WTC11 (cell line): ENCODE measurements around the gene RNF215. TPM values are rescaled to one million over a fixed set of nuclear protein-coding genes. Genes with fewer than 3 reads are reported as not detected.

Source experiments
- CREM ChIP-seq: sonication (generic); formaldehyde crosslinking; IDR thresholded peaks from 2 replicates; pipeline ENCODE4 v1.8.1; 2022; ENCODE audit warnings: mild to moderate bottlenecking, missing genetic modification reagents, moderate library complexity
- FOXP1 ChIP-seq: sonication (generic); formaldehyde crosslinking; IDR thresholded peaks from 2 replicates; pipeline ENCODE4 v1.8.0; 2022; ENCODE audit warnings: missing genetic modification reagents, mild to moderate bottlenecking, moderate library complexity, borderline replicate concordance
- IRF2 ChIP-seq: sonication (generic); formaldehyde crosslinking; IDR thresholded peaks from 2 replicates; pipeline ENCODE4 v1.8.0; 2022; ENCODE audit warnings: low read depth, missing genetic modification reagents, borderline replicate concordance
- MAX ChIP-seq: sonication (generic); formaldehyde crosslinking; IDR thresholded peaks from 2 replicates; pipeline ENCODE4 v1.8.0; 2022; ENCODE audit warnings: mild to moderate bottlenecking, missing genetic modification reagents
- MYBL2 ChIP-seq: sonication (generic); formaldehyde crosslinking; IDR thresholded peaks from 2 replicates; pipeline ENCODE4 v1.8.1; 2023; ENCODE audit warnings: mild to moderate bottlenecking, moderate library complexity, missing genetic modification reagents
- NFE2L1 ChIP-seq: sonication (generic); formaldehyde crosslinking; IDR thresholded peaks from 2 replicates; pipeline ENCODE4 v1.8.1; 2023; ENCODE audit warnings: missing genetic modification reagents
- PRDM15 ChIP-seq: sonication (generic); formaldehyde crosslinking; IDR thresholded peaks from 2 replicates; pipeline ENCODE4 v1.8.0; 2022; ENCODE audit warnings: missing genetic modification reagents
- SP1 ChIP-seq: sonication (generic); formaldehyde crosslinking; conservative IDR thresholded peaks from 2 replicates; pipeline ENCODE4 v1.8.1; 2022; ENCODE audit warnings: missing genetic modification reagents
- TEAD4 ChIP-seq: sonication (generic); formaldehyde crosslinking; IDR thresholded peaks from 2 replicates; pipeline ENCODE4 v1.8.0; 2022; ENCODE audit warnings: mild to moderate bottlenecking, missing genetic modification reagents
- USF1 ChIP-seq: sonication (generic); formaldehyde crosslinking; IDR thresholded peaks from 2 replicates; pipeline ENCODE4 v1.8.0; 2022; ENCODE audit warnings: mild to moderate bottlenecking, missing genetic modification reagents
- ZBTB21 ChIP-seq: sonication (generic); formaldehyde crosslinking; IDR thresholded peaks from 2 replicates; pipeline ENCODE4 v1.8.1; 2023; ENCODE audit warnings: mild to moderate bottlenecking, missing genetic modification reagents, borderline replicate concordance
- ZNF232 ChIP-seq: sonication (generic); formaldehyde crosslinking; IDR thresholded peaks from 2 replicates; pipeline ENCODE4 v1.8.0; 2022; ENCODE audit warnings: mild to moderate bottlenecking, missing genetic modification reagents
- total RNA-seq: library from RNA; stranded (reverse); gene quantifications from 3 replicates; pipeline ENCODE4 v1.2.3, GENCODE V29; 2021
- TF ChIP-seq, protein P1 (sequence below): sonication (generic); formaldehyde crosslinking; IDR thresholded peaks from 2 replicates; pipeline ENCODE4 v1.8.1; 2023; ENCODE audit warnings: mild to moderate bottlenecking, missing genetic modification reagents, borderline replicate concordance
- TF ChIP-seq, protein P2 (sequence below): sonication (generic); formaldehyde crosslinking; IDR thresholded peaks from 2 replicates; pipeline ENCODE4 v1.8.0; 2023; ENCODE audit warnings: missing genetic modification reagents, mild to moderate bottlenecking, borderline replicate concordance
- TF ChIP-seq, protein P3 (sequence below): sonication (generic); formaldehyde crosslinking; IDR thresholded peaks from 2 replicates; pipeline ENCODE4 v1.8.1; 2023; ENCODE audit warnings: mild to moderate bottlenecking, missing genetic modification reagents

The RNF215 gene
- total RNA-seq, 1 experiment from 2014 or later, result 25.4 TPM

DNA sequence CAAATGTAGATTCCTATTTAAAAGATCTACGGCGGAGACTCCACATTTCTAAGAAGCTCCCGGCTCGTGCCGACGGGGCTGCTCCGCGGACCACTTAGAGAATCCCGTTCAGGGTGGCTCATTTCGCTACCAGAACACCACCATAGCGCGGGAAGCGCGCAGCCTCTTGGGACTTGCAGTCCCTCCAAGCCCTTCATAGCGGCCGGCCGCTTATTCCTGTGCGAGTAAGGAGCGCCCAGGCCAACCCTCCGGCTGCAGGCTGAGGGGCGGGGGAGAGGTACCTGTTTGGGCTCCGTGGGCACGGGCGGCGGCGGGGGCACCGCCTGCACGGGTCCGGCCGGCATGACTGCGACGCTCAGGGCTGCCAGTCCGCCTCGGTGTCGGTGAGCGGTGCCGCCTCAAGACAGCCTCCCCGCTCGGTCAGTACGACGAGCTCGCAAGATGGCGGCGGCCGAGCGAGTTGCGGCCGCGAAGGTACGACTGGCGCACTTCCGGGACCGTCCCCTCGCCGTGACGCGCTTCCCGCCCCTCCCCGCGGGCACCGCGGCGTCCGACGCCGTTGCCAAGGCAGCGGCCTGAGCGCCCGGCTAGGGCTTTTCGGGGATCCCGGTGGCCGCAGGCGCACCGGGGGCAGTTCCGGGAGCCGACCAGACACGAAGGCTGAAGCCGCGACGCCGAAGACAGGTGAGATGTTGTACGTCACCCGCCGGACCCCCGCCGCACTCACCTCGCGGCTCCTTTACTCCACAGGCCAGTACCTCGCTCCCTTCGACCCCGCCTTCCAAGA lies 30.6 kb downstream of the RNF215 start, which contains the start of the genes CCDC157 and SF3A1 (continued):
- peak; percentile 33; the same call in 1 of the 2 replicates for TF ChIP-seq PRDM15 (CRISPR knock-in tag)
- TF ChIP-seq, protein P1, sequence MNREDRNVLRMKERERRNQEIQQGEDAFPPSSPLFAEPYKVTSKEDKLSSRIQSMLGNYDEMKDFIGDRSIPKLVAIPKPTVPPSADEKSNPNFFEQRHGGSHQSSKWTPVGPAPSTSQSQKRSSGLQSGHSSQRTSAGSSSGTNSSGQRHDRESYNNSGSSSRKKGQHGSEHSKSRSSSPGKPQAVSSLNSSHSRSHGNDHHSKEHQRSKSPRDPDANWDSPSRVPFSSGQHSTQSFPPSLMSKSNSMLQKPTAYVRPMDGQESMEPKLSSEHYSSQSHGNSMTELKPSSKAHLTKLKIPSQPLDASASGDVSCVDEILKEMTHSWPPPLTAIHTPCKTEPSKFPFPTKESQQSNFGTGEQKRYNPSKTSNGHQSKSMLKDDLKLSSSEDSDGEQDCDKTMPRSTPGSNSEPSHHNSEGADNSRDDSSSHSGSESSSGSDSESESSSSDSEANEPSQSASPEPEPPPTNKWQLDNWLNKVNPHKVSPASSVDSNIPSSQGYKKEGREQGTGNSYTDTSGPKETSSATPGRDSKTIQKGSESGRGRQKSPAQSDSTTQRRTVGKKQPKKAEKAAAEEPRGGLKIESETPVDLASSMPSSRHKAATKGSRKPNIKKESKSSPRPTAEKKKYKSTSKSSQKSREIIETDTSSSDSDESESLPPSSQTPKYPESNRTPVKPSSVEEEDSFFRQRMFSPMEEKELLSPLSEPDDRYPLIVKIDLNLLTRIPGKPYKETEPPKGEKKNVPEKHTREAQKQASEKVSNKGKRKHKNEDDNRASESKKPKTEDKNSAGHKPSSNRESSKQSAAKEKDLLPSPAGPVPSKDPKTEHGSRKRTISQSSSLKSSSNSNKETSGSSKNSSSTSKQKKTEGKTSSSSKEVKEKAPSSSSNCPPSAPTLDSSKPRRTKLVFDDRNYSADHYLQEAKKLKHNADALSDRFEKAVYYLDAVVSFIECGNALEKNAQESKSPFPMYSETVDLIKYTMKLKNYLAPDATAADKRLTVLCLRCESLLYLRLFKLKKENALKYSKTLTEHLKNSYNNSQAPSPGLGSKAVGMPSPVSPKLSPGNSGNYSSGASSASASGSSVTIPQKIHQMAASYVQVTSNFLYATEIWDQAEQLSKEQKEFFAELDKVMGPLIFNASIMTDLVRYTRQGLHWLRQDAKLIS (CRISPR knock-in tag), result no peak
- TF ChIP-seq, protein P2, sequence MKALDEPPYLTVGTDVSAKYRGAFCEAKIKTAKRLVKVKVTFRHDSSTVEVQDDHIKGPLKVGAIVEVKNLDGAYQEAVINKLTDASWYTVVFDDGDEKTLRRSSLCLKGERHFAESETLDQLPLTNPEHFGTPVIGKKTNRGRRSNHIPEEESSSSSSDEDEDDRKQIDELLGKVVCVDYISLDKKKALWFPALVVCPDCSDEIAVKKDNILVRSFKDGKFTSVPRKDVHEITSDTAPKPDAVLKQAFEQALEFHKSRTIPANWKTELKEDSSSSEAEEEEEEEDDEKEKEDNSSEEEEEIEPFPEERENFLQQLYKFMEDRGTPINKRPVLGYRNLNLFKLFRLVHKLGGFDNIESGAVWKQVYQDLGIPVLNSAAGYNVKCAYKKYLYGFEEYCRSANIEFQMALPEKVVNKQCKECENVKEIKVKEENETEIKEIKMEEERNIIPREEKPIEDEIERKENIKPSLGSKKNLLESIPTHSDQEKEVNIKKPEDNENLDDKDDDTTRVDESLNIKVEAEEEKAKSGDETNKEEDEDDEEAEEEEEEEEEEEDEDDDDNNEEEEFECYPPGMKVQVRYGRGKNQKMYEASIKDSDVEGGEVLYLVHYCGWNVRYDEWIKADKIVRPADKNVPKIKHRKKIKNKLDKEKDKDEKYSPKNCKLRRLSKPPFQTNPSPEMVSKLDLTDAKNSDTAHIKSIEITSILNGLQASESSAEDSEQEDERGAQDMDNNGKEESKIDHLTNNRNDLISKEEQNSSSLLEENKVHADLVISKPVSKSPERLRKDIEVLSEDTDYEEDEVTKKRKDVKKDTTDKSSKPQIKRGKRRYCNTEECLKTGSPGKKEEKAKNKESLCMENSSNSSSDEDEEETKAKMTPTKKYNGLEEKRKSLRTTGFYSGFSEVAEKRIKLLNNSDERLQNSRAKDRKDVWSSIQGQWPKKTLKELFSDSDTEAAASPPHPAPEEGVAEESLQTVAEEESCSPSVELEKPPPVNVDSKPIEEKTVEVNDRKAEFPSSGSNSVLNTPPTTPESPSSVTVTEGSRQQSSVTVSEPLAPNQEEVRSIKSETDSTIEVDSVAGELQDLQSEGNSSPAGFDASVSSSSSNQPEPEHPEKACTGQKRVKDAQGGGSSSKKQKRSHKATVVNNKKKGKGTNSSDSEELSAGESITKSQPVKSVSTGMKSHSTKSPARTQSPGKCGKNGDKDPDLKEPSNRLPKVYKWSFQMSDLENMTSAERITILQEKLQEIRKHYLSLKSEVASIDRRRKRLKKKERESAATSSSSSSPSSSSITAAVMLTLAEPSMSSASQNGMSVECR (CRISPR knock-in tag), result peak; percentile 61; the same call in 1 of the 2 replicates
- peak; percentile 94 for TF ChIP-seq CREM (CRISPR knock-in tag)
- TF ChIP-seq MYBL2 (CRISPR knock-in tag), result peak; percentile 84; the same call in 1 of the 2 replicates
- 0 out of 2 replicates have a peak, but pooled peaks have one; percentile 29 for TF ChIP-seq USF1 (CRISPR knock-in tag)
- peak; percentile 87 for TF ChIP-seq MAX (CRISPR knock-in tag)
- TF ChIP-seq NFE2L1, result peak; percentile 60; the same call in 1 of the 2 replicates
- TF ChIP-seq FOXP1 (CRISPR knock-in tag), result peak; percentile 90
- TF ChIP-seq ZNF232 (CRISPR knock-in tag), result peak; percentile 66; the same call in 1 of the 2 replicates
- peak; percentile 66; the same call in 1 of the 2 replicates for TF ChIP-seq TEAD4 (CRISPR knock-in tag)
- peak; percentile 85 for TF ChIP-seq SP1 (CRISPR knock-in tag)
- TF ChIP-seq ZBTB21 (CRISPR knock-in tag), result peak; percentile 86
- TF ChIP-seq, protein P3, sequence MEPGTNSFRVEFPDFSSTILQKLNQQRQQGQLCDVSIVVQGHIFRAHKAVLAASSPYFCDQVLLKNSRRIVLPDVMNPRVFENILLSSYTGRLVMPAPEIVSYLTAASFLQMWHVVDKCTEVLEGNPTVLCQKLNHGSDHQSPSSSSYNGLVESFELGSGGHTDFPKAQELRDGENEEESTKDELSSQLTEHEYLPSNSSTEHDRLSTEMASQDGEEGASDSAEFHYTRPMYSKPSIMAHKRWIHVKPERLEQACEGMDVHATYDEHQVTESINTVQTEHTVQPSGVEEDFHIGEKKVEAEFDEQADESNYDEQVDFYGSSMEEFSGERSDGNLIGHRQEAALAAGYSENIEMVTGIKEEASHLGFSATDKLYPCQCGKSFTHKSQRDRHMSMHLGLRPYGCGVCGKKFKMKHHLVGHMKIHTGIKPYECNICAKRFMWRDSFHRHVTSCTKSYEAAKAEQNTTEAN, result peak; percentile 77
- TF ChIP-seq IRF2 (CRISPR knock-in tag), result peak; percentile 76; the same call in 1 of the 2 replicates
